Measurements from ENCODE around the gene SLC25A53. TPM values are rescaled to one million over a fixed set of nuclear protein-coding genes. Genes with fewer than 3 reads are reported as not detected.

Gene SLC25A53
- total and polyA plus RNA-seq, 2 of the 4 experiments (the other 2 are of a cell fraction): 3.7 to 5.9 TPM

- Histone ChIP-seq H3K4me1 (ENCODE audit: control insufficient read depth, insufficient read depth, low read length) (no peaks in the 10 kb centered on the region), H2AK9ac (replicated peaks; ENCODE audit: low read depth, low read length, poor library complexity) (no peak overlapping the region), H3K79me1 (ENCODE audit: low read depth in 1 of 2, low read length in 2 of 2) (no peaks in the 10 kb centered on the region), H2BK20ac (ENCODE audit: low read depth, low read length) (no peak overlapping the region), H3K4me3 (ENCODE audit: insufficient read depth, low read depth, low read length) (no peak overlapping the region), H3K9me1 (ENCODE audit: insufficient read depth, low read length) (no peaks in the 10 kb centered on the region; the same call in 1 of the 2 replicates), H3K14ac (replicated peaks; ENCODE audit: low read depth, low read length) (no peak overlapping the region), H3K9ac (ENCODE audit: low read depth, low read length) (no peak overlapping the region), H4K8ac (ENCODE audit: low read depth in 2 of 2, low read length in 2 of 2) (no peak overlapping the region), H3K27ac (ENCODE audit: insufficient read depth, low read length) (no peak overlapping the region), H2BK120ac (ENCODE audit: low read depth, low read length) (no peak overlapping the region), H4K91ac (ENCODE audit: insufficient read depth, low read depth, low read length) (no peak overlapping the region), H3K4me2 (ENCODE audit: low read depth, low read length) (no peak overlapping the region), H3K36me3 (ENCODE audit: control insufficient read depth, insufficient read depth, low read length) (no peaks in the 10 kb centered on the region), H3K27me3 (ENCODE audit: control insufficient read depth, insufficient read depth, low read length) (peaks cover 9% of the 10 kb centered on the region; the same call in 1 of the 2 replicates), H4K20me1 (ENCODE audit: insufficient read depth, low read length) (no peaks in the 10 kb centered on the region), H2AFZ (replicated peaks; ENCODE audit: low read length, poor library complexity) (no peak overlapping the region), H2BK5ac (ENCODE audit: low read depth, low read length, poor library complexity, severe bottlenecking) (no peak overlapping the region), H4K5ac (ENCODE audit: low read depth, low read length) (no peak overlapping the region), H2BK15ac (ENCODE audit: low read depth, low read length) (no peak overlapping the region), H3K9me3 (ENCODE audit: control insufficient read depth, insufficient read depth, low read length) (no peaks in the 10 kb centered on the region), H2AK5ac (ENCODE audit: low read depth, low read length) (no peak overlapping the region), H3K18ac (ENCODE audit: low read depth, low read length) (no peak overlapping the region), H3K23ac (ENCODE audit: low read depth, low read length) (no peak overlapping the region), H3K4ac (ENCODE audit: low read depth, low read length) (no peak overlapping the region), H3K56ac (ENCODE audit: extremely low read depth, insufficient read depth, low read length) (no peak overlapping the region)
- no CpG with 5 or more reads among the region's 11 CpGs for WGBS, 2 experiments (ENCODE audit: extremely low coverage in 2 of 2, insufficient read length in 1 of 2)
- CTCF ChIA-PET: no interaction called here
- in situ Hi-C loops (cut with MboI; ENCODE audit: low sequenced_read_pairs): loop anchor here (25.0 kb wide), 1 partner anchor 268 kb away; the partner anchor contains the start of gene RAB9B
- TF ChIP-seq, protein P1, sequence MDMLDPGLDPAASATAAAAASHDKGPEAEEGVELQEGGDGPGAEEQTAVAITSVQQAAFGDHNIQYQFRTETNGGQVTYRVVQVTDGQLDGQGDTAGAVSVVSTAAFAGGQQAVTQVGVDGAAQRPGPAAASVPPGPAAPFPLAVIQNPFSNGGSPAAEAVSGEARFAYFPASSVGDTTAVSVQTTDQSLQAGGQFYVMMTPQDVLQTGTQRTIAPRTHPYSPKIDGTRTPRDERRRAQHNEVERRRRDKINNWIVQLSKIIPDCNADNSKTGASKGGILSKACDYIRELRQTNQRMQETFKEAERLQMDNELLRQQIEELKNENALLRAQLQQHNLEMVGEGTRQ (IDR thresholded peaks at IDR 0.05; ENCODE audit: low read depth, low read length): no peak
- peak; percentile 99 for TF ChIP-seq MAFK (IDR thresholded peaks at IDR 0.05; ENCODE audit: low read depth, low read length)
- ATAC-seq (ENCODE audit: low read depth) (no peak), DNase-seq (no peak)
- intact Hi-C loops (cut with micrococcal nuclease): no loop called here
- BruUV-seq (replicated peaks): no TSS peak
- dilution Hi-C loops (cut with HindIII; ENCODE audit: low sequenced_read_pairs, unreplicated experiment): no loop called here
- POLR2A ChIA-PET (ENCODE audit: unreplicated experiment): no interaction called here
Measured at GRCh38 chrX:104105330-104106262, 51.2 kb downstream of the SLC25A53 start.

Measured in IMR-90 (cell line).